B cell (primary cell): ENCODE measurements around the gene GNB1.

Source experiments
- EZH2 ChIP-seq: IDR thresholded peaks from 2 replicates; pipeline ENCODE4 v1.6.1; 2012; ENCODE audit warnings: borderline replicate concordance, low read depth, mild to moderate bottlenecking, moderate library complexity, low read length; ENCODE audit not compliant: insufficient read depth, poor library complexity, severe bottlenecking
- TF ChIP-seq, protein P1 (sequence below): fragments of 200-600 bp; IDR thresholded peaks from one replicate; pipeline ENCODE4 v1.8.0; 2022; ENCODE audit warnings: antibody characterized with exemption, mild to moderate bottlenecking

GRCh38 chr1:1881727-1882126 lies 9.2 kb downstream of the GNB1 start:
- TF ChIP-seq, protein P1, sequence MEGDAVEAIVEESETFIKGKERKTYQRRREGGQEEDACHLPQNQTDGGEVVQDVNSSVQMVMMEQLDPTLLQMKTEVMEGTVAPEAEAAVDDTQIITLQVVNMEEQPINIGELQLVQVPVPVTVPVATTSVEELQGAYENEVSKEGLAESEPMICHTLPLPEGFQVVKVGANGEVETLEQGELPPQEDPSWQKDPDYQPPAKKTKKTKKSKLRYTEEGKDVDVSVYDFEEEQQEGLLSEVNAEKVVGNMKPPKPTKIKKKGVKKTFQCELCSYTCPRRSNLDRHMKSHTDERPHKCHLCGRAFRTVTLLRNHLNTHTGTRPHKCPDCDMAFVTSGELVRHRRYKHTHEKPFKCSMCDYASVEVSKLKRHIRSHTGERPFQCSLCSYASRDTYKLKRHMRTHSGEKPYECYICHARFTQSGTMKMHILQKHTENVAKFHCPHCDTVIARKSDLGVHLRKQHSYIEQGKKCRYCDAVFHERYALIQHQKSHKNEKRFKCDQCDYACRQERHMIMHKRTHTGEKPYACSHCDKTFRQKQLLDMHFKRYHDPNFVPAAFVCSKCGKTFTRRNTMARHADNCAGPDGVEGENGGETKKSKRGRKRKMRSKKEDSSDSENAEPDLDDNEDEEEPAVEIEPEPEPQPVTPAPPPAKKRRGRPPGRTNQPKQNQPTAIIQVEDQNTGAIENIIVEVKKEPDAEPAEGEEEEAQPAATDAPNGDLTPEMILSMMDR = no peak
- no peak for TF ChIP-seq EZH2
